KMS-11 (cell line): ENCODE data around the gene CFAP46.

Experiments
- H2AFZ ChIP-seq: fragments of 200-600 bp; sonication (generic); 2 replicates; pipeline ENCODE4 v1.6.1; 2016; ENCODE audit warnings: antibody characterized with exemption, mixed run types, low read depth
- H3K27ac ChIP-seq: fragments of 200-600 bp; sonication (generic); 2 replicates; pipeline ENCODE4 v1.6.1; 2016; ENCODE audit warnings: mild to moderate bottlenecking, mixed run types
- H3K27me3 ChIP-seq: fragments of 200-600 bp; sonication (generic); 2 replicates; pipeline ENCODE4 v1.6.1; 2017; ENCODE audit warnings: mild to moderate bottlenecking, low read depth, mixed run types, moderate library complexity; ENCODE audit not compliant: insufficient read depth
- H3K36me3 ChIP-seq: fragments of 200-600 bp; sonication (generic); 2 replicates; pipeline ENCODE4 v1.6.1; 2017; ENCODE audit warnings: mild to moderate bottlenecking, mixed run types; ENCODE audit not compliant: insufficient read depth
- H3K4me1 ChIP-seq: fragments of 200-600 bp; sonication (generic); 2 replicates; pipeline ENCODE4 v1.6.1; 2016; ENCODE audit warnings: mild to moderate bottlenecking, low read depth, mixed run types; ENCODE audit not compliant: poor library complexity, severe bottlenecking
- H3K4me2 ChIP-seq: fragments of 200-600 bp; sonication (generic); 2 replicates; pipeline ENCODE4 v1.7.0; 2016; ENCODE audit warnings: mild to moderate bottlenecking, mixed run types
- H3K4me3 ChIP-seq: fragments of 200-600 bp; sonication (generic); IDR thresholded peaks from 2 replicates; pipeline ENCODE4 v1.6.1; 2017; ENCODE audit warnings: low read depth, low read length, mixed read lengths; ENCODE audit not compliant: insufficient read depth
- H3K79me2 ChIP-seq: fragments of 200-600 bp; sonication (generic); 2 replicates; pipeline ENCODE4 v1.6.1; 2016; ENCODE audit warnings: low read depth, mixed run types; ENCODE audit not compliant: insufficient read depth
- H3K9ac ChIP-seq: fragments of 200-600 bp; sonication (generic); 2 replicates; pipeline ENCODE4 v1.6.1; 2016; ENCODE audit warnings: mild to moderate bottlenecking, mixed run types
- H4K20me1 ChIP-seq: fragments of 200-600 bp; sonication (generic); 2 replicates; pipeline ENCODE4 v1.6.1; 2016; ENCODE audit warnings: mild to moderate bottlenecking, mixed run types; ENCODE audit not compliant: insufficient read depth
- TF ChIP-seq, protein P1 (sequence below): fragments of 200-600 bp; sonication (generic); conservative IDR thresholded peaks from 2 replicates; pipeline ENCODE4 v1.6.1; 2017; ENCODE audit warnings: low read depth, mild to moderate bottlenecking, antibody characterized with exemption, low read length, moderate library complexity, mixed read lengths

Gene CFAP46

DNA sequence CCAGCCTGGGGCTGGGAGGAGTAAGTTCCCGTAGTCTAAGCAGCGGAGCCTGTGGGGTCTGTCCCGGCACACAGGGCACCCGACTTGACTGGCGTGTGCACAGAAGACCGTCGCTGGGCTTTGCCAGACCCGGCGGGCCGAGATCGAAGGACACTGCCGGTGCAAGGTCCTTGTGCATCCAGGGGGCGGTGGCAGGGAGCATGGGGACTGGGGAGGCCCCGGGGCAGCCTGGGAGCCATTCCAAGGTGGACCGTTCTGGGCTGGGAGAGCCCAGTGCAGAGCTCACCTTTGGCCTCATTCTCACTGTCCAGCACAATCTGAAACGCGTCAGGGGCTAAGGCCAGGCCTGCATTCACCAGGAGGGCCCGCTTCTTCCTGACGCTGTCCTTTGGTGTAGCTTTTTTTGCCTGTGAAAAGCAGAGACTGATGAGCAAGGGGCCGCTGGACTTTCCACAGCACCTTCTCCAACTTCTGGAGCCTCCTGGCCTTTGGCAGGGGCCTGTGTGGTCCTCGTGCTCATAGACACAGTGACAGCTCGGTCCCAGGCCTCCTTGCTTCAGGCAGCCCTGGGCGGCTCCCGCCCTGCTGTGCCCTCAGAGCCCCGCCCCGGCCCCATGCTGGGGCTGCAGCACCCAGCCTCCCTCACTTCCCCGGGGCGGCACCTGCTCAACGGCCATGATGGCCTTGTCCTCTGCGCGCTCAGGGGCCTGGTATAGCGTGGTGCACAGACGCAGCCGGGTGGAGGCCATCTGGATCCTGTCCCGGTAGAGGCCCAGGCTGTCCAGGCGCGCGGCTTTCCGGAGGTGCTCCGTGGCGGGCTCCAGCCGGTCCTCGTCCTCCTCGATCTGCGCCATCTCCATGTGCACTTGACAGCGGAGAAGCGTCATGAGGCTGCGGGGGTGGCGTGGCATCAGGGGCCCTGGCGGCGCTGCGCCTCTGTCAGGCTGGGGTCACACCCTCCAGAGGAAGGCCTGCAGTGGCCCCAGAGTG is 20.3 kb downstream of the CFAP46 start:
- Histone ChIP-seq H3K4me2 (no peak overlapping the region), H3K27ac (no peak overlapping the region), H3K9ac (no peak overlapping the region), H3K4me3 (no peak overlapping the region), H3K36me3 (no peaks in the 10 kb centered on the region), H3K27me3 (peaks cover 33% of the 10 kb centered on the region), H3K79me2 (no peaks in the 10 kb centered on the region), H4K20me1 (no peaks in the 10 kb centered on the region), H3K4me1 (no peaks in the 10 kb centered on the region), H2AFZ (no peak overlapping the region)
- TF ChIP-seq, protein P1, sequence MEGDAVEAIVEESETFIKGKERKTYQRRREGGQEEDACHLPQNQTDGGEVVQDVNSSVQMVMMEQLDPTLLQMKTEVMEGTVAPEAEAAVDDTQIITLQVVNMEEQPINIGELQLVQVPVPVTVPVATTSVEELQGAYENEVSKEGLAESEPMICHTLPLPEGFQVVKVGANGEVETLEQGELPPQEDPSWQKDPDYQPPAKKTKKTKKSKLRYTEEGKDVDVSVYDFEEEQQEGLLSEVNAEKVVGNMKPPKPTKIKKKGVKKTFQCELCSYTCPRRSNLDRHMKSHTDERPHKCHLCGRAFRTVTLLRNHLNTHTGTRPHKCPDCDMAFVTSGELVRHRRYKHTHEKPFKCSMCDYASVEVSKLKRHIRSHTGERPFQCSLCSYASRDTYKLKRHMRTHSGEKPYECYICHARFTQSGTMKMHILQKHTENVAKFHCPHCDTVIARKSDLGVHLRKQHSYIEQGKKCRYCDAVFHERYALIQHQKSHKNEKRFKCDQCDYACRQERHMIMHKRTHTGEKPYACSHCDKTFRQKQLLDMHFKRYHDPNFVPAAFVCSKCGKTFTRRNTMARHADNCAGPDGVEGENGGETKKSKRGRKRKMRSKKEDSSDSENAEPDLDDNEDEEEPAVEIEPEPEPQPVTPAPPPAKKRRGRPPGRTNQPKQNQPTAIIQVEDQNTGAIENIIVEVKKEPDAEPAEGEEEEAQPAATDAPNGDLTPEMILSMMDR: no peak

DNA sequence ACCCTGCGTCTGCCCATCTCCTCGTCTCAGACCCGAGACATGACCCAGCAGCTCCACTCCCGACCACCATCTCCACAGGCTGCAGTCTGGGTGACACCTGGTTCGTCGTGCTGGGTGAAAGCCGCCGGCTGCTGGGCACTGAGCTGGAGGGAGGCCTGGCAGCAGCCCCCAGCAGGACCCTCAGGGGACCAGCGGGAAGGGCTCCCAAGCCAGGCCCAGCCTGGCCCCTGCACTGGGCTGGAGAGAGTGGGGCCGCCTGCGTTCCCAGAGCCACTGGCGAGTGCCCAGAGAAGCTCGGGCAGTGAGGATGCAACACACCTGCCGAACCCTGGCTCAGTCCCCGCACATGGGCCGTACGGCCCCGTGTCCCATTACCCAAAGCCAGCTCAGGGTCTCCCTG is 21.3 kb downstream of the CFAP46 start:
- no peaks in the 10 kb centered on the region for H3K79me2 ChIP-seq
- H3K4me3 ChIP-seq: no peak overlapping the region
- peaks cover 32% of the 10 kb centered on the region for H3K27me3 ChIP-seq

DNA sequence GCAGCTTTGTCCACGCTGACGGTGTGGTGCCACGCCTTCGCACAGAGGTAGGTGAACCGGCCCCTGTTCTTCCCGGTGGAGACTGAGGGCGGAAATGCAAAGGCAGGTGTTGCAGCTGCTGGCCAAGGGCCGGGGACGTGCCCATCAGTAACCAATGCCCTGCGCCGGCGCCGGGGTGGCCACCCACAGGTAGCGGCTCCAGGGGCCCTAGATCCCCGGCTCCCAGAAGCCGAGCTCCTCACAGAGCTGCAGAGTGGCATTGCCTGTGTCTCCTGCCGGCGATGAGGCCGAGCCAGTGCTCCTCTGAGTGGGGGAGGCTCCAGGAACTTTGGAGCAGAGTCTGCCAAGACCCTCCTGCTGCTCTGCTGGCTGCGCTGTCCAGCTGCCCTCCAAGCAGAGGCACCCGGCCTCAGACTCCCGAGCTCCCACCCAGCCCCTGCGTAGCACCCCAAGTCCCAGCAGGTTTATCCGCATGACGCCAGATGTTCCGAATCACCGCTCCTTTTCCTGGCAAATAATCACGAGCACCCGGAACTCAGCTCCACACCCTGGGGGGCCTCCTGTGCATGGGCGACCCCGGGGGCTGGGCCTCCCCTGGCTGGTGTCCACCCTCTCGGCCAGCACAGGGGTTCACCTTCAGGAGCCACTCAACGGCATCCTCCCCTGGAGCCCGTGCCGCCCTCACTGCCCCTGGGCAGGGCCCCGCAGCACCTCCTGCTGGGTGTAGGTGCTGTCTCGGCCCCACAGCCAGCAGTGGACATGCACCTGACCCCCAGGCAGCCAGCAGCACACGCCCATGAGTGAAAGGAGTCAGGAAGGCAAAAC is 22.1 kb downstream of the CFAP46 start:
- peaks cover 34% of the 10 kb centered on the region; the same call in 1 of the 2 replicates for H3K27me3 ChIP-seq
- no peaks in the 10 kb centered on the region for H3K4me1 ChIP-seq
- H2AFZ ChIP-seq: no peak overlapping the region
- H3K36me3 ChIP-seq: no peaks in the 10 kb centered on the region
- H4K20me1 ChIP-seq: no peaks in the 10 kb centered on the region
- H3K4me2 ChIP-seq: no peak overlapping the region
- no peak overlapping the region for H3K27ac ChIP-seq
- no peak overlapping the region for H3K4me3 ChIP-seq
- TF ChIP-seq, protein P1: no peak
- no peaks in the 10 kb centered on the region for H3K79me2 ChIP-seq
- no peak overlapping the region for H3K9ac ChIP-seq

More for the DNA sequence above, 21.3 kb downstream of the CFAP46 start:
- no peak overlapping the region for H3K27ac ChIP-seq
- no peak overlapping the region for H3K4me2 ChIP-seq
- no peaks in the 10 kb centered on the region for H3K4me1 ChIP-seq
- TF ChIP-seq, protein P1: no peak
- no peaks in the 10 kb centered on the region for H4K20me1 ChIP-seq
- no peak overlapping the region for H3K9ac ChIP-seq
- H3K36me3 ChIP-seq: no peaks in the 10 kb centered on the region
- no peak overlapping the region for H2AFZ ChIP-seq

DNA sequence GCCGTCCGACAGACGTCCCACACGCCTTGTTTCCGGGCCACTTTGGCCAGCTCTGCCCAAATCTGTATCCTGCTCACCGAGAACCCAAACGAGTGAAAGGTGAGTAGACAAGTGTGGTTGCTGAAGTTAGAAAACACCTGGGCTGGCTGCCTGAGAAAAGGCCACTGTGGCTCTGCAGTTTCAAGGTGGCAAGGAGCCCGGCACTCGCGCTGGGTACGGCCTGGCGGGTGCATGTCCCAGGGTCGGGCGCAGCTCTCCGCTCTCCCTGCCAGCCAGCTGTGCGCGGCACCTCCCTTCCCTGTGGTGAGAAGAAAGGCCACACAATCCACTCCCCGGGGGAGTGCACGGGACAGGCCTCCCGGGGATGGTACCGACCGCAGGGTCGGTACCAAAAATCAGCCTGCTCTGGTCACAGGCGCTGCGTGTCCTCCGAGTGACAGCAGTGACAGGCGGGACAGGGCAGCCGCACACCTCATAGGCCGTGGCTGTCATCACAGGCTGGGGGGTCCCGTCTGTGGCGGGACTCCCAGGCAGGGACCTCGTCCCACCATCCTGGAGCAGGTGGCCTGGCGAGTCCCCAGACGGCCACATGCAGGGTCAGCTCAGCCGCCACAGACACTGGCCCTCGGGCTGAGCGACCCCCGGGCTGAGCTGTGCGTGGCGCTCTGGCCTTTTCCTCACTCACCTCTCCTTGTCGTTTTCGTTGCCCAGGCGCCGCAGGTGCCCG is 22.8 kb downstream of the CFAP46 start:
- H3K27me3 ChIP-seq: peaks cover 34% of the 10 kb centered on the region; the same call in 1 of the 2 replicates
- no peak overlapping the region for H2AFZ ChIP-seq
- no peaks in the 10 kb centered on the region for H4K20me1 ChIP-seq
- H3K4me1 ChIP-seq: no peaks in the 10 kb centered on the region
- H3K9ac ChIP-seq: no peak overlapping the region
- no peak overlapping the region for H3K4me3 ChIP-seq
- no peak overlapping the region for H3K27ac ChIP-seq
- no peak overlapping the region for H3K4me2 ChIP-seq
- no peaks in the 10 kb centered on the region for H3K36me3 ChIP-seq
- TF ChIP-seq, protein P1: no peak
- no peaks in the 10 kb centered on the region for H3K79me2 ChIP-seq
